OCI-LY7 (cell line): ENCODE data around the gene LONRF3.

Experiments used
- CTCF ChIP-seq: fragments of 200-600 bp; sonication (generic); conservative IDR thresholded peaks from 2 replicates; pipeline ENCODE4 v1.5.1; 2014; ENCODE audit warnings: mild to moderate bottlenecking, antibody characterized with exemption, low read length, moderate library complexity, mixed read lengths
- EZH2phosphoT487 ChIP-seq: fragments of 200-600 bp; sonication (generic); IDR thresholded peaks from 2 replicates; pipeline ENCODE4 v1.6.1; 2018; ENCODE audit warnings: low read depth, borderline replicate concordance, mild to moderate bottlenecking, mixed run types, antibody characterized with exemption, low read length, moderate library complexity, mixed read lengths

GRCh38 chrX:118963159-118963558 lies 11.3 kb upstream of the LONRF3 start:
- no peak for TF ChIP-seq CTCF
- no peak for TF ChIP-seq EZH2phosphoT487
